GM23338 (cell line): ENCODE data around the gene CACNA1G. TPM values are rescaled to one million over a fixed set of nuclear protein-coding genes. Genes with fewer than 3 reads are reported as not detected.

Experiments used
- ATAC-seq: fragments of 200-7000 bp; cut with Tn5 transposase; 3 replicates; pipeline ENCODE4 v1.9.1; 2020
- DNase-seq: peaks from one replicate; pipeline ENCODE4 v3.0.0-alpha.2; 2015; ENCODE audit warnings: low spot score
- H2AFZ ChIP-seq: fragments of 200-600 bp; sonication (generic); 2 replicates; pipeline ENCODE4 v1.8.0; 2016; ENCODE audit warnings: antibody characterized with exemption, mild to moderate bottlenecking, moderate library complexity
- H3F3A ChIP-seq: fragments of 200-600 bp; sonication (generic); replicated peaks from 2 replicates; pipeline ENCODE4 v1.8.0; 2017; ENCODE audit warnings: antibody characterized with exemption, mixed run types, low read depth
- H3K27ac ChIP-seq: fragments of 200-600 bp; sonication (generic); 2 replicates; pipeline ENCODE4 v1.6.1; 2016; ENCODE audit warnings: low read depth
- H3K27me3 ChIP-seq: fragments of 200-600 bp; sonication (generic); 2 replicates; pipeline ENCODE4 v1.8.0; 2016; ENCODE audit warnings: mild to moderate bottlenecking, mixed run types, moderate library complexity; ENCODE audit not compliant: insufficient read depth
- H3K36me3 ChIP-seq: fragments of 200-600 bp; sonication (generic); 2 replicates; pipeline ENCODE4 v1.8.0; 2016; ENCODE audit warnings: mild to moderate bottlenecking; ENCODE audit not compliant: insufficient read depth
- H3K4me1 ChIP-seq: fragments of 200-600 bp; sonication (generic); 2 replicates; pipeline ENCODE4 v1.8.0; 2016; ENCODE audit warnings: mild to moderate bottlenecking, moderate library complexity; ENCODE audit not compliant: insufficient read depth
- H3K4me2 ChIP-seq: fragments of 200-600 bp; sonication (generic); 2 replicates; pipeline ENCODE4 v1.7.1; 2017; ENCODE audit warnings: mixed run types
- H3K4me3 ChIP-seq: fragments of 200-600 bp; sonication (generic); 2 replicates; pipeline ENCODE4 v1.6.1; 2016; ENCODE audit warnings: mixed run types
- H3K79me2 ChIP-seq: fragments of 200-600 bp; sonication (generic); replicated peaks from 2 replicates; pipeline ENCODE4 v1.8.0; 2017; ENCODE audit warnings: mild to moderate bottlenecking; ENCODE audit not compliant: insufficient read depth
- H3K9me2 ChIP-seq: fragments of 200-600 bp; sonication (generic); 2 replicates; pipeline ENCODE4 v1.8.0; 2017; ENCODE audit not compliant: insufficient read depth
- H4K20me1 ChIP-seq: fragments of 200-600 bp; sonication (generic); replicated peaks from 2 replicates; pipeline ENCODE4 v1.8.0; 2017; ENCODE audit warnings: mild to moderate bottlenecking; ENCODE audit not compliant: insufficient read depth
- H3K27ac Mint-ChIP-seq: 2 replicates; pipeline ENCODE4 v1.8.0; 2020; ENCODE audit warnings: inconsistent platforms, mild to moderate bottlenecking, moderate library complexity, mixed read lengths
- H3K27me3 Mint-ChIP-seq: 3 replicates; pipeline ENCODE4 v1.8.0; 2022; ENCODE audit warnings: low read depth, mild to moderate bottlenecking, moderate library complexity, mixed read lengths, inconsistent platforms; ENCODE audit not compliant: insufficient read depth, poor library complexity
- H3K36me3 Mint-ChIP-seq: 3 replicates; pipeline ENCODE4 v1.8.0; 2021; ENCODE audit warnings: low read depth, mild to moderate bottlenecking, inconsistent platforms, moderate library complexity, mixed read lengths
- H3K4me1 Mint-ChIP-seq: 3 replicates; pipeline ENCODE4 v1.8.0; 2020; ENCODE audit warnings: mild to moderate bottlenecking, inconsistent platforms, mixed read lengths
- H3K4me3 Mint-ChIP-seq: 3 replicates; pipeline ENCODE4 v1.8.0; 2021; ENCODE audit warnings: moderate library complexity, mild to moderate bottlenecking, inconsistent platforms, mixed read lengths
- H3K9me3 Mint-ChIP-seq: 3 replicates; pipeline ENCODE4 v1.8.0; 2020; ENCODE audit warnings: moderate library complexity, mild to moderate bottlenecking, inconsistent platforms, mixed read lengths
- CREB1 ChIP-seq: fragments of 250-450 bp; sonication (Bioruptor Pico); IDR thresholded peaks from 2 replicates; pipeline ENCODE4 v1.5.0; 2020; ENCODE audit warnings: low read depth, mild to moderate bottlenecking, moderate library complexity
- EZH2 ChIP-seq: fragments of 200-600 bp; sonication (generic); IDR thresholded peaks from one replicate; pipeline ENCODE4 v1.8.0; 2017; ENCODE audit warnings: antibody characterized with exemption, mild to moderate bottlenecking, low read depth; ENCODE audit not compliant: unreplicated experiment
- POLR2AphosphoS5 ChIP-seq: IDR thresholded peaks from 2 replicates; pipeline ENCODE4 v1.6.1; 2016; ENCODE audit warnings: antibody characterized with exemption, low read depth
- ZNF331 ChIP-seq: fragments of 250-450 bp; sonication (Bioruptor Pico); IDR thresholded peaks from 2 replicates; pipeline ENCODE4 v1.5.0; 2020; ENCODE audit warnings: low read depth, mild to moderate bottlenecking, moderate library complexity
- polyA plus RNA-seq: library from polyadenylated mRNA; unstranded; fragments of >200 nt; fragmentation: Nextera tagmentation; extraction: Ambion mirVana; gene quantifications from 2 replicates; pipeline ENCODE4 v1.2.1, GENCODE V29; 2016
- total RNA-seq: library from RNA; depleted of rRNA; stranded (reverse); fragments of >200 nt; shearing (Covaris generic); gene quantifications from 2 replicates; pipeline ENCODE4 v1.2.3, GENCODE V29; 2014
- TF ChIP-seq, protein P1 (sequence below): IDR thresholded peaks from 2 replicates; pipeline ENCODE4 v1.6.1; 2016; ENCODE audit warnings: antibody characterized with exemption
- TF ChIP-seq, protein P2 (sequence below), 2 experiments: fragments of 200-600 bp in 1 of 2; sonication (generic) in 1 of 2; conservative IDR thresholded peaks; 2 replicates each; pipeline versions ENCODE4 v1.5.1 to v1.6.1; 2016 to 2017; ENCODE audit warnings: antibody characterized with exemption in 2 of 2, low read depth in 2 of 2, mild to moderate bottlenecking in 2 of 2, moderate library complexity in 1 of 2
- TF ChIP-seq, protein P3 (sequence below): fragments of 250-450 bp; sonication (Bioruptor Pico); IDR thresholded peaks from 2 replicates; pipeline ENCODE4 v1.5.0; 2020; ENCODE audit warnings: mild to moderate bottlenecking, moderate library complexity

Gene CACNA1G
- total and polyA plus RNA-seq, 2 experiments from 2014 or later, result 1.4 to 5.1 TPM

DNA sequence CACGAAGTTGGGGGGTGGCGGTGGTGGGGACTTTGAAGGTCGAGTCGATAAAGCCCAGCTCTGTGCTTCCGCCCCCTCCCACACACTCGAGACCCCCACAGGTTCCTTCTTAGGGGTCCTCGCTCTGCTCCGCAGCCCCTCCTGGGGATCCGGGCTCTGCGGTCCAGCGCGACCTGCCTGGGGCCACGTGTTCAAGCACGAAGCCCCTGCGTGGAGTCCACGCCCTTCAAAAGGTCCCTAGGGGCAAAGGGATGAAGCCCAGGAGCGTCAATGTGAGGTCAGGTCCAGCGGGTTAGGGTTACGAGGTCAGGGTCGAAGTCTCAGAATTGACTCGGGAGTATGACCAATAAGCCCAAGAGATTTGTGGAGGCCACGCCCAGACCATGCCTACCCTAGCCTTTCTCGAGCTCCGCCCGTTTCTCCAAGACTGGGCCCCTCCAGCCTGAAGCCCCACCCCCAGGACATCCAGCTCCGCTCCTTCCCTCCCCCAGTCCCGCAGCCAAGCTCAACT, 786 bp upstream of the CACNA1G start:
- H3K27ac Mint-ChIP-seq, result peak overlapping the region; percentile 82; the same call in 1 of the 2 replicates
- ATAC-seq (peak; percentile 63), DNase-seq (peak; percentile 98)
- Histone ChIP-seq H3K9me2 (no peaks in the 10 kb centered on the region), H3K4me2 (peak overlapping the region; percentile 96), H3K4me1 (peaks cover 26% of the 10 kb centered on the region), H2AFZ (peak overlapping the region; percentile 97), H3K79me2 (no peaks in the 10 kb centered on the region), H4K20me1 (no peaks in the 10 kb centered on the region; the same call in none of the 2 replicates), H3K27ac (peak overlapping the region; percentile 52; the same call in 1 of the 2 replicates), H3K4me3 (peak overlapping the region; percentile 62), H3K36me3 (no peaks in the 10 kb centered on the region), H3K27me3 (peaks cover 69% of the 10 kb centered on the region), H3F3A (0 out of 2 replicates have a peak, but pooled peaks cover 9% of the 10 kb centered on the region)
- H3K4me3 Mint-ChIP-seq, result peak overlapping the region; percentile 86
- no peaks in the 10 kb centered on the region for H3K36me3 Mint-ChIP-seq
- H3K9me3 Mint-ChIP-seq, result no peaks in the 10 kb centered on the region
- TF ChIP-seq, protein P1, sequence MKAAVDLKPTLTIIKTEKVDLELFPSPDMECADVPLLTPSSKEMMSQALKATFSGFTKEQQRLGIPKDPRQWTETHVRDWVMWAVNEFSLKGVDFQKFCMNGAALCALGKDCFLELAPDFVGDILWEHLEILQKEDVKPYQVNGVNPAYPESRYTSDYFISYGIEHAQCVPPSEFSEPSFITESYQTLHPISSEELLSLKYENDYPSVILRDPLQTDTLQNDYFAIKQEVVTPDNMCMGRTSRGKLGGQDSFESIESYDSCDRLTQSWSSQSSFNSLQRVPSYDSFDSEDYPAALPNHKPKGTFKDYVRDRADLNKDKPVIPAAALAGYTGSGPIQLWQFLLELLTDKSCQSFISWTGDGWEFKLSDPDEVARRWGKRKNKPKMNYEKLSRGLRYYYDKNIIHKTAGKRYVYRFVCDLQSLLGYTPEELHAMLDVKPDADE, result no peak
- no peak for TF ChIP-seq CREB1 (CRISPR knock-in tag)
- TF ChIP-seq EZH2, result no peak
- no peak for TF ChIP-seq POLR2AphosphoS5
- TF ChIP-seq, protein P2, sequence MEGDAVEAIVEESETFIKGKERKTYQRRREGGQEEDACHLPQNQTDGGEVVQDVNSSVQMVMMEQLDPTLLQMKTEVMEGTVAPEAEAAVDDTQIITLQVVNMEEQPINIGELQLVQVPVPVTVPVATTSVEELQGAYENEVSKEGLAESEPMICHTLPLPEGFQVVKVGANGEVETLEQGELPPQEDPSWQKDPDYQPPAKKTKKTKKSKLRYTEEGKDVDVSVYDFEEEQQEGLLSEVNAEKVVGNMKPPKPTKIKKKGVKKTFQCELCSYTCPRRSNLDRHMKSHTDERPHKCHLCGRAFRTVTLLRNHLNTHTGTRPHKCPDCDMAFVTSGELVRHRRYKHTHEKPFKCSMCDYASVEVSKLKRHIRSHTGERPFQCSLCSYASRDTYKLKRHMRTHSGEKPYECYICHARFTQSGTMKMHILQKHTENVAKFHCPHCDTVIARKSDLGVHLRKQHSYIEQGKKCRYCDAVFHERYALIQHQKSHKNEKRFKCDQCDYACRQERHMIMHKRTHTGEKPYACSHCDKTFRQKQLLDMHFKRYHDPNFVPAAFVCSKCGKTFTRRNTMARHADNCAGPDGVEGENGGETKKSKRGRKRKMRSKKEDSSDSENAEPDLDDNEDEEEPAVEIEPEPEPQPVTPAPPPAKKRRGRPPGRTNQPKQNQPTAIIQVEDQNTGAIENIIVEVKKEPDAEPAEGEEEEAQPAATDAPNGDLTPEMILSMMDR (conservative IDR thresholded peaks at IDR 0.05; ENCODE audit: low read depth in 2 of 2), result no peak
- TF ChIP-seq, protein P3, sequence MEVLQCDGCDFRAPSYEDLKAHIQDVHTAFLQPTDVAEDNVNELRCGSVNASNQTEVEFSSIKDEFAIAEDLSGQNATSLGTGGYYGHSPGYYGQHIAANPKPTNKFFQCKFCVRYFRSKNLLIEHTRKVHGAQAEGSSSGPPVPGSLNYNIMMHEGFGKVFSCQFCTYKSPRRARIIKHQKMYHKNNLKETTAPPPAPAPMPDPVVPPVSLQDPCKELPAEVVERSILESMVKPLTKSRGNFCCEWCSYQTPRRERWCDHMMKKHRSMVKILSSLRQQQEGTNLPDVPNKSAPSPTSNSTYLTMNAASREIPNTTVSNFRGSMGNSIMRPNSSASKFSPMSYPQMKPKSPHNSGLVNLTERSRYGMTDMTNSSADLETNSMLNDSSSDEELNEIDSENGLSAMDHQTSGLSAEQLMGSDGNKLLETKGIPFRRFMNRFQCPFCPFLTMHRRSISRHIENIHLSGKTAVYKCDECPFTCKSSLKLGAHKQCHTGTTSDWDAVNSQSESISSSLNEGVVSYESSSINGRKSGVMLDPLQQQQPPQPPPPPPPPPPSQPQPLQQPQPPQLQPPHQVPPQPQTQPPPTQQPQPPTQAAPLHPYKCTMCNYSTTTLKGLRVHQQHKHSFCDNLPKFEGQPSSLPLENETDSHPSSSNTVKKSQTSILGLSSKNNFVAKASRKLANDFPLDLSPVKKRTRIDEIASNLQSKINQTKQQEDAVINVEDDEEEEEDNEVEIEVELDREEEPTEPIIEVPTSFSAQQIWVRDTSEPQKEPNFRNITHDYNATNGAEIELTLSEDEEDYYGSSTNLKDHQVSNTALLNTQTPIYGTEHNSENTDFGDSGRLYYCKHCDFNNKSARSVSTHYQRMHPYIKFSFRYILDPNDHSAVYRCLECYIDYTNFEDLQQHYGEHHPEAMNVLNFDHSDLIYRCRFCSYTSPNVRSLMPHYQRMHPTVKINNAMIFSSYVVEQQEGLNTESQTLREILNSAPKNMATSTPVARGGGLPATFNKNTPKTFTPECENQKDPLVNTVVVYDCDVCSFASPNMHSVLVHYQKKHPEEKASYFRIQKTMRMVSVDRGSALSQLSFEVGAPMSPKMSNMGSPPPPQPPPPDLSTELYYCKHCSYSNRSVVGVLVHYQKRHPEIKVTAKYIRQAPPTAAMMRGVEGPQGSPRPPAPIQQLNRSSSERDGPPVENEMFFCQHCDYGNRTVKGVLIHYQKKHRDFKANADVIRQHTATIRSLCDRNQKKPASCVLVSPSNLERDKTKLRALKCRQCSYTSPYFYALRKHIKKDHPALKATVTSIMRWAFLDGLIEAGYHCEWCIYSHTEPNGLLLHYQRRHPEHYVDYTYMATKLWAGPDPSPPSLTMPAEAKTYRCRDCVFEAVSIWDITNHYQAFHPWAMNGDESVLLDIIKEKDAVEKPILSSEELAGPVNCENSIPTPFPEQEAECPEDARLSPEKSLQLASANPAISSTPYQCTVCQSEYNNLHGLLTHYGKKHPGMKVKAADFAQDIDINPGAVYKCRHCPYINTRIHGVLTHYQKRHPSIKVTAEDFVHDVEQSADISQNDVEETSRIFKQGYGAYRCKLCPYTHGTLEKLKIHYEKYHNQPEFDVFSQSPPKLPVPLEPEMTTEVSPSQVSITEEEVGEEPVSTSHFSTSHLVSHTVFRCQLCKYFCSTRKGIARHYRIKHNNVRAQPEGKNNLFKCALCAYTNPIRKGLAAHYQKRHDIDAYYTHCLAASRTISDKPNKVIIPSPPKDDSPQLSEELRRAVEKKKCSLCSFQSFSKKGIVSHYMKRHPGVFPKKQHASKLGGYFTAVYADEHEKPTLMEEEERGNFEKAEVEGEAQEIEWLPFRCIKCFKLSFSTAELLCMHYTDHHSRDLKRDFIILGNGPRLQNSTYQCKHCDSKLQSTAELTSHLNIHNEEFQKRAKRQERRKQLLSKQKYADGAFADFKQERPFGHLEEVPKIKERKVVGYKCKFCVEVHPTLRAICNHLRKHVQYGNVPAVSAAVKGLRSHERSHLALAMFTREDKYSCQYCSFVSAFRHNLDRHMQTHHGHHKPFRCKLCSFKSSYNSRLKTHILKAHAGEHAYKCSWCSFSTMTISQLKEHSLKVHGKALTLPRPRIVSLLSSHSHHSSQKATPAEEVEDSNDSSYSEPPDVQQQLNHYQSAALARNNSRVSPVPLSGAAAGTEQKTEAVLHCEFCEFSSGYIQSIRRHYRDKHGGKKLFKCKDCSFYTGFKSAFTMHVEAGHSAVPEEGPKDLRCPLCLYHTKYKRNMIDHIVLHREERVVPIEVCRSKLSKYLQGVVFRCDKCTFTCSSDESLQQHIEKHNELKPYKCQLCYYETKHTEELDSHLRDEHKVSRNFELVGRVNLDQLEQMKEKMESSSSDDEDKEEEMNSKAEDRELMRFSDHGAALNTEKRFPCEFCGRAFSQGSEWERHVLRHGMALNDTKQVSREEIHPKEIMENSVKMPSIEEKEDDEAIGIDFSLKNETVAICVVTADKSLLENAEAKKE, result no peak
- TF ChIP-seq ZNF331 (CRISPR knock-in tag), result no peak
- H3K4me1 Mint-ChIP-seq, result peaks cover 34% of the 10 kb centered on the region
- peaks cover 50% of the 10 kb centered on the region for H3K27me3 Mint-ChIP-seq
